Nephron (organoid): ENCODE results near the gene RASIP1.
"Not testable (repeated sequence)": the region's sequence is repeated elsewhere in the genome, so short reads cannot be mapped to it uniquely, and the experiment has no call there.

Experiments
- H3K27ac Mint-ChIP-seq, 3 experiments: 2 replicates each; pipeline ENCODE4 v1.8.0; 2020; ENCODE audit warnings: mixed read lengths in 3 of 3, mild to moderate bottlenecking in 2 of 3, moderate library complexity in 1 of 3
- H3K27me3 Mint-ChIP-seq: 2 replicates; pipeline ENCODE4 v1.8.0; 2021; ENCODE audit warnings: low read depth, mild to moderate bottlenecking, moderate library complexity, mixed read lengths
- H3K36me3 Mint-ChIP-seq: 2 replicates; pipeline ENCODE4 v1.8.0; 2020; ENCODE audit warnings: low read depth, mixed read lengths
- H3K4me1 Mint-ChIP-seq: 2 replicates; pipeline ENCODE4 v1.8.0; 2020; ENCODE audit warnings: mixed read lengths
- H3K4me3 Mint-ChIP-seq, 3 experiments: 2 replicates each; pipeline ENCODE4 v1.8.0; 2020; ENCODE audit warnings: mild to moderate bottlenecking in 3 of 3, mixed read lengths in 3 of 3, moderate library complexity in 2 of 3
- H3K9me3 Mint-ChIP-seq: 2 replicates; pipeline ENCODE4 v1.8.0; 2020; ENCODE audit warnings: mixed read lengths
- TF ChIP-seq, protein P1 (sequence below), 3 experiments: fragments of 200-600 bp; sonication (generic); IDR thresholded peaks; one replicate each; pipeline ENCODE4 v1.5.0; 2021; ENCODE audit warnings: antibody characterized with exemption in 3 of 3; ENCODE audit not compliant: unreplicated experiment in 3 of 3

Gene RASIP1

DNA sequence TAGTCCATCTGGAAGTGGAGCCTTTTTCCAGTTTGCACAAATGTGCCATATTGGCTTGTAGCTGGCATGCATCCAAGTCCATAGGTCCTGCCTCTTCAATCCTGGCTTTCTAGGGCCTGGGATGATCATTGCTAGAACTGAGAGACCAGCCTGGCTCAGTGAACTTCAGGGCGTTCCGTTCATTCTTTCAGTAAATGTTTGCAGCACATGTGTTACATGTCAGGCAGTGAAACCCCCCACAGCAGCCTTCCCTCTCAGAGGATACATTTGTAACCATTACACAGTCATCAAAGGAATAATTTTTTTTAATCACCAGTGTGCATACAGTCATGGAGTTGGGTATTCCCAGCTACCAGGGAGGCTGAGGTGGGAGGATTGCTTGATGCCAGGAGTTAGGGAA, 35.0 kb downstream of the RASIP1 start:
- peaks cover 43% of the 10 kb centered on the region for H3K36me3 Mint-ChIP-seq
- H3K9me3 Mint-ChIP-seq, result no peaks in the 10 kb centered on the region
- H3K27me3 Mint-ChIP-seq, result peaks cover 9% of the 10 kb centered on the region
- TF ChIP-seq, protein P1, sequence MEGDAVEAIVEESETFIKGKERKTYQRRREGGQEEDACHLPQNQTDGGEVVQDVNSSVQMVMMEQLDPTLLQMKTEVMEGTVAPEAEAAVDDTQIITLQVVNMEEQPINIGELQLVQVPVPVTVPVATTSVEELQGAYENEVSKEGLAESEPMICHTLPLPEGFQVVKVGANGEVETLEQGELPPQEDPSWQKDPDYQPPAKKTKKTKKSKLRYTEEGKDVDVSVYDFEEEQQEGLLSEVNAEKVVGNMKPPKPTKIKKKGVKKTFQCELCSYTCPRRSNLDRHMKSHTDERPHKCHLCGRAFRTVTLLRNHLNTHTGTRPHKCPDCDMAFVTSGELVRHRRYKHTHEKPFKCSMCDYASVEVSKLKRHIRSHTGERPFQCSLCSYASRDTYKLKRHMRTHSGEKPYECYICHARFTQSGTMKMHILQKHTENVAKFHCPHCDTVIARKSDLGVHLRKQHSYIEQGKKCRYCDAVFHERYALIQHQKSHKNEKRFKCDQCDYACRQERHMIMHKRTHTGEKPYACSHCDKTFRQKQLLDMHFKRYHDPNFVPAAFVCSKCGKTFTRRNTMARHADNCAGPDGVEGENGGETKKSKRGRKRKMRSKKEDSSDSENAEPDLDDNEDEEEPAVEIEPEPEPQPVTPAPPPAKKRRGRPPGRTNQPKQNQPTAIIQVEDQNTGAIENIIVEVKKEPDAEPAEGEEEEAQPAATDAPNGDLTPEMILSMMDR (IDR thresholded peaks at IDR 0.05; ENCODE audit: unreplicated experiment in 3 of 3), result no peak
- H3K4me1 Mint-ChIP-seq, result peaks cover 6% of the 10 kb centered on the region
- no peak overlapping the region for H3K4me3 Mint-ChIP-seq
- H3K27ac Mint-ChIP-seq, result peak overlapping the region in 1 of 3 experiments; percentile 73

DNA sequence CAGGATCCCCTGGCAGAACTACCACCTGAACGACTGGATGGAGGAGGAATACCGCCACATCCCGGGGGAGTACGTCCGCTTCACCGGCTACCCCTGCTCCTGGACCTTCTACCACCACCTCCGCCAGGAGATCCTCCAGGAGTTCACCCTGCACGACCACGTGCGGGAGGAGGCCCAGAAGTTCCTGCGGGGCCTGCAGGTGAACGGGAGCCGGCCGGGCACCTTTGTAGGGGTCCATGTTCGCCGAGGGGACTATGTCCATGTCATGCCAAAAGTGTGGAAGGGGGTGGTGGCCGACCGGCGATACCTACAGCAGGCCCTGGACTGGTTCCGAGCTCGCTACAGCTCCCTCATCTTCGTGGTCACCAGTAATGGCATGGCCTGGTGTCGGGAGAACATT, 37.1 kb downstream of the RASIP1 start:
- TF ChIP-seq, protein P1 (IDR thresholded peaks at IDR 0.05; ENCODE audit: unreplicated experiment in 3 of 3), result no peak

DNA sequence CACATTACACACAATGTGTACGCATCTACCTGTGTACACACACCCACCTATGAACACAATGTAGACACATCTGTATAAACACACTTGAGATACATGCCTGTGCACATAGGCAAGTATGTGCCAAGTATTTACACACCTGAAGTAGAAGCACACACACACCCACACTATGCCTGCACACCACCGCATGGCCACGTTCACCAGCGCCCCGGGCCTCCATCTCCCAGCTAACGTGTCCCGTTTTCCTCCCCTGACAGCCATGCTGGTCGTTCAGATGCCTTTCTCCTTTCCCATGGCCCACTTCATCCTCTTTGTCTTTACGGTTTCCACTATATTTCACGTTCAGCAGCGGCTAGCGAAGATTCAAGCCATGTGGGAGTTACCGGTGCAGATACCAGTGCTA, 37.7 kb downstream of the RASIP1 start:
- H3K27ac Mint-ChIP-seq, result no peak overlapping the region
- no peak overlapping the region for H3K4me3 Mint-ChIP-seq
- H3K9me3 Mint-ChIP-seq, result no peaks in the 10 kb centered on the region
- TF ChIP-seq, protein P1 (IDR thresholded peaks at IDR 0.05; ENCODE audit: unreplicated experiment in 3 of 3), result no peak
- peaks cover 18% of the 10 kb centered on the region for H3K27me3 Mint-ChIP-seq
- H3K36me3 Mint-ChIP-seq, result peaks cover 39% of the 10 kb centered on the region
- peaks cover 6% of the 10 kb centered on the region for H3K4me1 Mint-ChIP-seq

More for the DNA sequence above, 37.1 kb downstream of the RASIP1 start:
- Mint-ChIP-seq H3K9me3 (no peaks in the 10 kb centered on the region), H3K36me3 (peaks cover 39% of the 10 kb centered on the region), H3K4me3 (no peak overlapping the region), H3K27me3 (peaks cover 14% of the 10 kb centered on the region), H3K27ac (no peak overlapping the region), H3K4me1 (peaks cover 6% of the 10 kb centered on the region)

DNA sequence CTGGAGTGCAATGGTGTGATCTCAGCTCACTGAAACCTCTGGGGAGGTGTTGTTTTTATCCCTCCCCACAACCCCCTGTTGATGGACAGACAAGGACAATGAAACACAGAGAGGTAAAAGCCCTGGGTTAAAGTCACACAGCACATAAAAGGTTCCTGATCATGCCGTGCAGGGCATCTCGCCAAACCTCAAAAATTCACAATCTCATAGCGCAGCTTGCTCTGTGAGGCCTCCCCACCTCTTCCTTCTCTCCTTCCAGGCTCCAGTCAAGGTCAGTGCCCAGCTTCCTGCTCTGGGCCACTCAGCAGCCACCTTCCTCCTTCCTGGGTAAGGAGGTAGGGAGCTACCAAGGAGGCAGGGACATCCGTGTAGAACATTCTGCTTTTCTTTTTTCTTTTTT, 42.4 kb downstream of the RASIP1 start:
- H3K27ac Mint-ChIP-seq, result no peak overlapping the region
- H3K27me3 Mint-ChIP-seq, result peaks cover 49% of the 10 kb centered on the region
- H3K36me3 Mint-ChIP-seq, result peaks cover 19% of the 10 kb centered on the region
- no peaks in the 10 kb centered on the region for H3K9me3 Mint-ChIP-seq
- no peak overlapping the region for H3K4me3 Mint-ChIP-seq
- TF ChIP-seq, protein P1 (IDR thresholded peaks at IDR 0.05; ENCODE audit: unreplicated experiment in 3 of 3), result no peak
- peaks cover 4% of the 10 kb centered on the region for H3K4me1 Mint-ChIP-seq

DNA sequence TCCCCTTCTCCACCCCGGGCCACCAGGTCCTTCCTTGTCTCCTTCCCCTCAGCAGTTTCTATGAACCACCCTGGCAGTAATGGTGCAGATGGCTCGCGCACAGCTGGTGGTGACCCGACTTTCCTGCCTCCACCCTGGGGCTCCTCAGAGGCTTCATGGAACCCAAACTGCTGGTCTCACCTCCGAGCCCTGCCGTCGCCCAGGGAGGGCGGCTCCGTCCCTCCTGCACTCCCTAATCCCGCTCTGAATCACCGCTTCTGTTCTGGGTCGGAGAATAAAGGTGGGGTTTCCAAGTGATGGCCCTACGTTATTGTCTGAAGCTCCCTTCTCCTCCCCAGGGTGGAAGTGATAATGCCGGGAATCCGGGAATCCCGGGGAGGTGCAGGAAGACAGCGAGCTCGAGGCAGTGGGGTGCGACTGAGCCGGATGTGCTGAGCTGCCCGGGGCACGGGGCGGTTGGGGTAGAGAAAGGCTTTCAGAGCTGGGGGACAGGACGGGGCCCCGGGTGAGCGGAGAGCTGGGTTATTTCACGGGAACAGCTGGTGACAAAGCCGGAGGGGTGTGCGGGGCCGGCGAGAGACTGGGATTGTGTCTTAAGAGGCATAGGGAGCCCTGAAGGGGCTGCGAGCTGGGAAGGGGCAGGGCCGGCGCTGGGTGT, 43.9 kb downstream of the RASIP1 start:
- Mint-ChIP-seq H3K4me3 (peak overlapping the region; percentile 45 to 74 (median 72)), H3K36me3 (peaks cover 12% of the 10 kb centered on the region), H3K27me3 (peaks cover 45% of the 10 kb centered on the region), H3K4me1 (peaks cover 4% of the 10 kb centered on the region), H3K27ac (no peak overlapping the region), H3K9me3 (no peaks in the 10 kb centered on the region)
- TF ChIP-seq, protein P1 (IDR thresholded peaks at IDR 0.05; ENCODE audit: unreplicated experiment in 3 of 3), result no peak

DNA sequence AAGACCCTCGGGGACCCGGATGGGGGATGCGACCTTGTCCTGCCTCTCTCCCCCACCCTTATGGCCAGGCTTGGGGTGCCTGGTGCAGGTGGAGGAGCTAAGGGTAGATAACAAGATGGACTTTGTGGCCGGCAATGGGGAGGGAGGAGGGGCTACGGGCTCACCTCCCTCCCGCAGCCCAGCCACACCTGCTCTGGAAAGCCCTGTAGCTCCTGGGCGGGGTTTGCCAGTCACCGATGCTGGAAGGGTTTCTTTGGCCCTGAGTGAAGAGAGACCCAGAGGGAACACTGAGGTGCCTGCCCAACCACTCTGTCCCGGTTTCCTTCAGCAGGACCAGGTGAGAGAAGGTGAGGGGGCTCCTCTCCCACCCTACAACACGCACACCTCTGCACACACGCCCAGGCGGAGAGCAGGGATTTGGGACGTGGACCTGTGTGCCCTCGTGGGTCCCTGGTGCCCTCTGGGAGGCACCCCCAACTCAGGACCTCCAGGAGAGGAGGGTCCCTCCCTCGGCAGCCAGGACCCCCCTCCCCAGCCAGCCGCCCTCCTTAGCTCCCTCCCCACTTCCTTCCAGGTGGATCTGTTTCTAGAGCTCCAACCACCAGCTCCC, 44.6 kb downstream of the RASIP1 start, which contains the start of gene FUT2:
Gene FUT2, plus strand, starts transcription at position 229 of the 610 bp plus-strand sequence. CDS start 6,986 bp downstream, outside the sequence.
- Mint-ChIP-seq H3K4me1 (peaks cover 4% of the 10 kb centered on the region), H3K27me3 (peaks cover 45% of the 10 kb centered on the region), H3K27ac (no peak within 1 kb of the TSS), H3K4me3 (peak within 1 kb of the TSS; percentile 45 to 74 (median 72)), H3K36me3 (peaks cover 11% of the 10 kb centered on the region), H3K9me3 (no peaks in the 10 kb centered on the region)
- TF ChIP-seq, protein P1 (IDR thresholded peaks at IDR 0.05; ENCODE audit: unreplicated experiment in 3 of 3), result no peak

DNA sequence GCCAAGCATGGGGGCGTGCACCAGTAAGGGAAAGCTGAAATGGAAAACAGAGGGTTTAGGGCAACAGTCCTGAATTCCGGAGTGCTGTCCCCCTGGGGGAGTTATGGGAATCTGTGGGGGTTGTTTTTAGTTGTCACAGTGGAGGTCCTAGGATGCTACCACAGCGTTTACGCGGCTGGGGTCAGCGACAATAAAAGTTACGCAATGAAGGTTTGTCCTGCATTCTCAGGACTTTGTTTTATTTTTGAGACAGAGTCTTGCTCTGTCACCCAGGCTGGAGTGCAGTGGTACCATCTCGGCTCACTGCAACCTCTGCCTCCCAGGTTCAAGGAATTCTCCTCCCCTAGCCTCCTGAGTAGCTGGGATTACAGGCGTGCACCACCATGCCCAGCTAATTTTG, 46.8 kb downstream of the RASIP1 start:
- H3K27ac Mint-ChIP-seq, H3K4me3 Mint-ChIP-seq, H3K9me3 Mint-ChIP-seq, H3K36me3 Mint-ChIP-seq: not testable (repeated sequence)
- H3K4me1 Mint-ChIP-seq, result peaks cover 11% of the 10 kb centered on the region
- H3K27me3 Mint-ChIP-seq, result peaks cover 46% of the 10 kb centered on the region
